ENCODE results near the gene MKX.
"Not testable (repeated sequence)": the region's sequence is repeated elsewhere in the genome, so short reads cannot be mapped to it uniquely, and the experiment has no call there.

The MKX gene

DNA sequence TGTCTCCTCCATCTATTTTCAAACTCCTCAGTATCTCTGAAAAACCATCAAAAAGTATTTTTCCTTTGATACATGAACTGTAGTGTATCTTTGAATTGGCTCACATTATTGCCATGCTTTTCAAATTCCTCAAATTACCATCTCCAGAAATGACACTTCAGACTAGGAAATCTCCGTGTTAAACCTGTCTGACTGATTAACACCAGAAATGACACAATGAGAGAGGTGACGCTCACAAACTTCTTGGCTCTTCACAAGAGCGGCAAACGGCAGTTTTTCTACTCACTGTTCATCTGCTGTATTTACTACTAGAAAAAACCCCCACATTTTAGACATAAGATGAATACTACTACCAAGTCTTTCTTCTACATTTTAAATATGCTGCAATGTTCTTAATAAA lies 56.6 kb downstream of the MKX start:
- DNase-seq = no peak

DNA sequence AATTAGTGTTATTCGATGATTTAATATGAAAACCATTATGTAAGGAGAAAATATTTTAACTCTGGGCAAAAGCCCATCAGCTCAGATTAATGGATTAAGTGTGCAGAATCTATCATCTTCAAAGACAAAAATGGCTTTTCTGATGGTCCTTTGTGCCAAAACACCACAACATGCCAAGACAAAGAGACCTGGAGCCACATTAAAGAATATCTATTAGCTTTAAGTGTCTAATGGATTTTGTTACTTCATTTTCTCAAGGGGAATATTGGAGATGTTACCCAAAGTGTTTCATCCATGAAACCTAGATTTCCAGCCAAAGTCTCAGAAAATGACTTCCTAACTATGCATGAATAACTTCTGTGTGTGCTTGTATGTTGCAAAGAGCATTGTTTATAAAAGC lies 57.3 kb downstream of the MKX start:
- no peak for DNase-seq

DNA sequence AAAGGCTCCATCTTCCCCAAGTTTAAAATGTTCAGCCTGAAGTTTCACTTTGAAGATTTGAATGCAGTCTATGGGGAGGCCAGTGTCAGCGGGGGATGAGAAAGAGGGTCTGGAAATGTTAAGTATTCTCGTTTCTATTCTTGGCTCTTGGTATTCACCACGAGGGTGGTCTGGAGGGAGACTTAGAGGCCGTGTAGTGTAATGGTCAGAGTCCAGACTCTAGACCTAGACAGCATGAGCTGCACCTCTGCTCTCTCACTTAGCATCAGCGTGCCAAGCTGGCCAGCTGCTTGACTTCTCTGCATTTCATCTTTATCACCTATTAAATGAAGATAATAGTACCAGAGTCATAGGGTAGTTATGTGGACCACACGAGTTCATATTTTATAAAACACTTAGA lies 57.9 kb downstream of the MKX start:
- no peak for DNase-seq

DNA sequence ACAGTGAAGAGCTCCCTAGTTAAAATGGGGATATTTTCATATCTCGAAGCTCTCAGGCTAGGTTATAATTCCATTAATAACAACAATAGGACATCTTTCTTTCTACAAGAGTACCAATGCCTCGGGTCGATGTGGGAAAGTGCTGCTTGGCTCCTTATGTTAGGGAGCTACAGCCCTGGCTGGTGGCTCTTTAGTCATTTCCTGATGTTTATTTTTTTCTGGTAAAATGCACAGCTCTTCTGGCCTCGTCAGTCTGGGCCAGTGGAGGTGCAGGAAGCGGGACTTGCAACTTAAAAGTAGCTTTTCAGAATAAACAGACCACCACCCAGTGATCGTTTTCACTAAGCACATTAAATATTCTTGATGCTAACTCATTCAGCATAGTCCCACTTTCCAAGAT lies 58.3 kb downstream of the MKX start:
- DNase-seq = no peak

DNA sequence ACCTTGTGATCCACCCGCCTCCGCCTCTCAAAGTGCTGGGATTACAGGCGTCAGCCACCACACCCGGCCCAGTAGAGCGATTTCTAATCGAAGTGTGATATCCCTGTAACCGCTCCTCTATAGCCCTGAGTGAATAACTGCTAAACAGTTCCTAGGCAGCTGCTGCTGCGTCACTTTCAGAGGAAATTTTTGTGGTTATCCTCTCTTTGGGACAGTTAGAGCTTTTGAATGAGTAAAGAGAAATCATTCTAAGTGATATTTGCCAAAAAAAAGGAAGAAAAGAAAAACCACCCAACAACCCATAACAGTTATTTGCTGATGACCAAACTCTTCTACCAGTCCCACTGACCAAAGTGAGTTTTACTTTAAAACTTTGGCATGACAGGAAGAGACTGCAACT lies 59.9 kb downstream of the MKX start:
- no peak for DNase-seq

DNA sequence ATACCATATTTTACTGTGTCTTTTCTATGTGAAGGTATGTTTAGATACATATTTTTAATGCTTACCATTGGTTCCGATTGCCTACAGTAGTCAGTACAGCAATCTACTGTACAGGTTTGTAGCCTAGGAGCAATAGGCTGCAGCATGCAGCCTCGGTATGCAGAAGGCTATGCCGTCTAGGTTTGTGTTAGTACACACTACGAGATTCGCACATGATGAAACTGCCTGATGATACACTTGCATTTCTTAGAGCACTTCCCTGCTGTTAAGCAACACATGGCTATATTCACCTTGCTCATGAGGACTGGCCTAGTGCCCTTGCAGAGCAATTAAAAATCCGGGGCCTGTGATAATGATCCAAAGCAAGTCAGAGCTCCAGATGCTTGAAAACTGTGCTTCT lies 62.4 kb downstream of the MKX start:
- no peak for DNase-seq

DNA sequence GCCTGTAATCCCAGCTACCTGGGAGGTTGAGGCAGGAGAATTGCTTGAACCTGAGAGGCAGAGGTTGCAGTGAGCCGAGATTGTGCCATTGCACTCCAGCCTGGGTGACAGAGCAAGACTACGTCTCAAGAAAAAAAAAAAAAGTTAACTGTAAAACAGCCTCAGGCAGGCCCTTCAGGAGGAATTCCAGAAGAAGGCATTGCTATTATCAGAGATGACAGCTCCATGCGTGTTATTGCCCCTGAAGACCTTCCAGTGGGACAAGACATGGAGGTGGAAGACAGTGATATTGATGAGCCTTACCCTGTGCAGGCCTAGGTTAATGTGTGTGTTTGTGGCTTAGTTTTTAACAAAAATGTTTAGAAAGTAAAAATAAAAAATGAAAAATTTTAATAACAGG lies 63.8 kb downstream of the MKX start:
- not testable (repeated sequence) for DNase-seq

DNA sequence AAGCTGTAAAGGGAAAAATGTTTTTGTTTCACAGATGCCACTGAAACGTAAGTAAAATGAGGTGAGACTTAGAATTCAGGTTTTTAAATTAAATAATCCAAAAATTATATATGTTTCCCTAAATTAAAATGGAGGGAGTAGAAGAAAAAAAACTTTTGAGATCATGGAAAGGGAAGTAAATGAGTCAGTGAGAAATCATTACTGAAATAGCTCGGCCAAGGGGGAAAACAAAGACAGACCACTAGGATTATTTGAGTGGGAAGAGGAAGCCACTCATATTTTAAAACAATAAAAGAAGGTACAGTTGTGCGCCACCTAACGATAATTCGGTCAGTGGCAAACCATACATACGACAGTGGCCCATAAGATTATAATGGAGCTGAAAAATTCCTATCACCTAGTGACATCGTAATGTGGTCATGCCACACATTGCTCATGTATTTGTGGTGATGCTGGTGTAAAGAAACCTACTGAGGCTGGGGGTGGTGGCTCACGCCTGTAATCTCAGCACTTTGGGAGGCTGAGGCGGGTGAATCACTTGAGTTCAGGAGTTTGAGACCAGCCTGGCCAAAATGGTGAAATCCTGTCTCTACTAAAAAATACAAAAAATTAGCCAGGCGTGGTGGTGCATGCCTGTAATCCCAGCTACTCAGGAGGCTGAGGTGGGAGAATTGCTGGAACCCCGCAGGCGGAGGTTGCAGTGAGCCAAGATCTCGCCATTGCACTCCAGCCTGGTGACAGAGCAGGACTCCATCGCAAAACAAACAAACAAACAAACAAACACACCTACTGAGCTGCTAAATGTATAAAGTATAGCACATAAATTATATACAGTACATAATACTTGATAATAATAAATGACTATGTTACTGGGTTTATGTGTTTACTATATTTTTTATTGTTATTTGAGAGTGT lies 64.7 kb downstream of the MKX start:
- no peak for DNase-seq

DNA sequence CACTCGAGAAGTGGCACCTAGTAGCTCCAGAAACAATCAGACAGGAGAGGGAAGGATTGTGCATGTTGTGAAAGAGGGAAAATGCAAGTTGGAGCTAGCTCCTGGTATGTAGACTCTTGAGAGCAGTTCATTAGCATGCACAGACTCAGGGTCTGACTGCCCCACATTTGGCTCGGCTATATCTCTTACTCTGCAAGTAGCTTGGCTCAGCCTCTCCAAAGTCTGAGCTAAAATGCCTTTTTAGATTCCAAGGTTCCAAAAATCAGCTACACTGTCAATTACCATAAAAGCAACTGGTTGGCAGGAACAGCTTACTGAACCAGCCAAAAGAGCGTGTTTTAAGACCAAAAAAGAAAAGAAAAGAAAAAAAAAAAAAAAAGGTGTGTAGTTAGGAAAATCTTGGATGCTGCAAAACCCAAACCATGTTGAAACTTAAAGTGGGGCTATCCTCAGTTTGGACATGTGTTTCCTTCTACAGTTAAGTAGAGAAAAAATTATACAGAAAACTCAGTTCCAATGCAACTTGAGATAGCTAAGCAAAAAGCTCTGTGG lies 65.5 kb downstream of the MKX start:
- DNase-seq = no peak

DNA sequence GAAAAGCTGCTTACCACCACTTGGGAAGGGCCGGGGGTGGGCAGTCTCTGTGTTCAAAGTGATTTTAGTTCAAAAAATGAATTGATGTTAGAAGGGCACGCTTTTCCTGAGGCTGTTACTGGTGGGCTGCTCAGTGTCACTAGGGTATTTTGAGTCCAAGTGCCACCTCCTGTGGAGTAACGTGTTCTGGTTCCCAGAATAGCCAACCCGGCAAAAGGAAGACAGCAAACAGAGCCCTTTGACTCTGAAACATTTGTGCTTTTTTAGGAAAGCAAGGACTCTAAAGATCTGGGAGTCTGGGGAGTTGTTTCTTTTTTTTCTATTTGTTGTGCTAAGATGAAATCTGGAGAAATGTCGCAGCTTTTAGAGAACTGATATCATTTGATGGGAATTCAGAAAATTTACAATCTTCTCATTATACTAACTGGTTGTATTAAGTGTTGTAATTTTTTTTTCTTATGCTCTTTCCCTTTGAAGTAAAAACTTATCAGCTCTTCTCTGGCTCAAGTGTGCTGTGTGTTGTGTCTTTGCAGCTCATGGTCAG lies 66.2 kb downstream of the MKX start:
- DNase-seq = no peak

DNA sequence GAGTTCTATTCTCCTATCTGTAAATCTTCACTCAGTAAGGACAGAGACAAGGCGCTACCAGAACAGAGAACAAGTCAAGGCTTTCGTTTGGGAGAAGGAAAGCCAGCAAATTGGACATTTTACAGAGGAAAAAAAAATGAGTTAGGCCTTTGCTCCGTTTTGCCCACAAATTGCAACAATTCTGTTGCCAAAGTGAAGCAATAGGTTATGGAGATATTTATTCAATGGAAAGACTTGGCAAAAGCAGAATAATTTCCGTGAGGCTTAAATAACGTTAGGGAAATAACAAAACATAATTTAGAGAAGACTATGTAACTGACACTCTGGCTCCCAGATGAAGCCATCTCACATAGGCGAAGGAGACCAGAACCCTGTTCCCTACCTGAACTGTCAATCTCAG lies 67.5 kb downstream of the MKX start:
- no peak for DNase-seq

DNA sequence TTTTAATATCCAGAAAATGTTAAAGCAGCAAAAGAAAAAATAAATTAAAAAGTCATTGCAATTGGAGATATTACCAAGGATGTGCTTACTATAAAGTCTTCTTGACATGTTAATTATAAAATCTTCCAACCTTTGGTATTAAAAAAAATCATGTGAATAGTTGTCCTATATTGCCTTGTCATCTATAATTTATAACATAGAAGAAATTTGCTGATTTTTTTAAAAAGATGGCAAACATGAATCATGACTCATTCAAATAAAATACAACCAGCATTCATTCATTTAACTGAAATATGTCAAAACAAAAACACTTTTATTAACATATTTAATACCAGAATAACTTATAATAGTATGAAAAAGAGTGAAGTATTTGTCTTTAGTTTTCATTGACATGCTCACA lies 72.6 kb downstream of the MKX start:
- DNase-seq = no peak

DNA sequence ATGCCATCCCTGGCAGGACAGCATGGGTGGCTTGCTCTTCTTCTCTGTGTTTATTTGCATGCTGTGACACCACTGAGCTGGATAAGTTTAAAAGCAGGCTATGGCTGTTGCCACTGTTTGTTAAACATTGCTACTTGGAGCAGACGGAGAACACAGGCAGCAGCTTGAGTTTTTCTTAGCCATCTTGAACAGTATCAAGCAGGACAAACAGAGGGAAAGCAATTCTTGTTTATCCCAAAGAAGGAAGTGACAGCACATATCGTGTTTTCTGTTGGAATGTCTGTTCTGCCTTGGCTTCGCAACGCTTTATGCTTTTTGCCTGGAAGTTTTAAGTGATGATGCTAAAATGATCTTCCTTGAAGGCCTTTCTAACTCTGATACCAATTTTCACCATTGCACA lies 73.8 kb downstream of the MKX start:
- no peak for DNase-seq

DNA sequence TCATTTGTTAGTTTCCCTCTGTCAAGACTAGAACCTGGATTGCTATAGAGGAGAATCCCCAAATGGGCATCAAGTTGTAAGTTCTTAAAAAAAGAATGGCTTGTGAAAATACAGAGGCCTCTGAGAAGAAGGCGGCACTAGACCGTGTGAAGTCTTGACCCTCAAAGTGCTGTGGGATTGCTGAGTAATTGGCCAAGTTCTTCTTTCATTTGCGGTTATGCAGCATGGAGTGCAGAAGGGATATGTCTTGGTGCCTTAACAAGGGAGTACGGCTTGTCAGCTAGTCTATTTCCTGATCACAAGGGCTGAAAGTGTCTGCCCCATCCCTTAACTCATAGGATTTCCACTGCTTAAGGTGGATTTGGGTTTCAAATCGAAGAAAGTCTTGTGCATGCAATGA lies 81.2 kb downstream of the MKX start:
- no peak for DNase-seq

DNA sequence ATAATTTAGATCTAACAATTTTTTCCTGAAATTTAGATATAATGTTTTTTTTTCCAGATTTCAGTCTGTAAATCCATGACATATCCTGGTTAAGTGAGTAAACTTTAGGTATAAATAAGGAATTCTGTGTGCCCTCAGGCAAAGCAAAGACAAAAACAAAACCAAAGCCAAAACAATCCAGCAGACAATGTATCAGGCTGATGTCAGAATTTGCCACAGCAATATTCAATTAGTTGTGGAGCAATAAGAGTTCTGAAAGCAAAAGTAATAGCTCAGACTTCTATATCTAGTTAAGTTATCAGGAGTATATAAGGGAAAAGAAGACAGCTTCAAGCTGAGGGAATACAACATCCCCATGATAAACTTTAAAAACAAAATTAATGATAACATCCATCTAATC lies 82.0 kb downstream of the MKX start:
- DNase-seq = no peak

DNA sequence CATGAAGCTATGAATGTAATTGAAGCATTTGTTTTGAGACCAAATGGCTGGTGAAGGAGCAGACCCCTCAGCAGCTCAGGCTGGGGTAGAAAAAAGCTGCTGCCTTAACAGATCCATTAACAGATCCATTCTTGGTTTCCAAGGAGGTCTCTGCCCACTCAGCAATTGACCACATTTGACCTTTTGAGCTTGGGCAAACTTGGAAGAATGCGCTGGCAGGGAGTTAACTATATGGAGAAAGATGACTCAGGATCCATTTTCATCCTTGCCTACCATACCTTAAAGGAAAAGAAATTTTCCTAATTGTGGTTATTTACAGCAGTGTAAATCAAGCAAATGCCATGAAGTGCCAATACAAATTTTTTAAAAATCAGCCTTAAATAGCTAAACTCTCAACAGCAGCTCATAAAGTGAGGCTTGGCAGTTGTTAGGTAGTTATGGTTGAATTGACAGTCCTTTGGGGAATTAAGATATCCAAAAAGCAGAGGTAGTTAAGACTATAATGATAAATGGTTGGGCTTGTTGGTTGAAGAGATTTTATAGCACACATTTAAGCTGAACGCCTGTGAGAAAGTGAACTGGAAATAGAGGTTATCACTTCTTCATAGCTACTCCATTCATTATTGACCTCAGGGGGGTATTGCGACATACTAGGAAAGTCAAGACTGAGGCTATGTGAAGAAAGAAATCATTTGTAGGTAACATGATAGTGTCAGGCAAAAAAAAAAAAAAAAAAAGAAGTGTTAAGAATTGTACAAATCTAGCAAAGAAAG lies 83.9 kb downstream of the MKX start:
- peak; percentile 83 for DNase-seq

DNA sequence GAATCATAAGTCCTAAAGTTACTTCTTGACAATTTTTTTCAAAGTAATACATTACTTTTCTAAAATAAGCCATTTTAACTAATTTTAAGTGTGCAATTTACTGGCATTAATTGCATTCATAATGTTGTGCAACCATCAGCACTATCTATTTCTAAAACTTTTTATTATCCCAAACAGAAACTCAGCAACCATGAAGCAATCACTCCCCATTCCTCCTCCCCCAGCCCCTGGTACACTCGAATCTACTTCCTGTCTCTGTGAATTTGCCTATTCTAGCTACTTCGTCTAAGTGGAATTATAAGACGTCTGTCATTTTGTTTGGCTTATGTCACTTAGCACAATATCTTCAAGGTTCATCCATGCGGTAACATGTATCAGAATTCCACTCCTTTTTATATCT lies 84.9 kb downstream of the MKX start:
- peak; percentile 27 for DNase-seq

DNA sequence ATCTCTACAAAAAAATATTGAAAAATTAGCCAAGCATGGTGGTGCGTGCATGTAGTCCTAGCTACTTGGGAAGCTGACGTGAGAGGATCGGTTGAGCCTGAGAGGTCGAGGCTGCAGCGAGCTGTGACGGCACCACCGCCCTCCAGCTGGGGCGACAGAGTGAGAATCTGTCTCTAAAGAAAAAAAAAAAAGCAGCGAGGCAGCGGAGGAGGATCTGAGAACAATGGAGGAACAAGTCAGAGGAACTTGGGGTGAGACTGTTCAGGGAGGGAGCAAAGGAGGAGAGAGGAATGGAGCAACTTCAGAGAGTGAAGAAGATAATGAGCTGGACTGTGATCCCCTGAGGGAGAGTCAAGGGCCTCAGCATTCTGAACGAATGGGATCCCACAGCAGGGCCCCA lies 85.4 kb downstream of the MKX start:
- DNase-seq = no peak

DNA sequence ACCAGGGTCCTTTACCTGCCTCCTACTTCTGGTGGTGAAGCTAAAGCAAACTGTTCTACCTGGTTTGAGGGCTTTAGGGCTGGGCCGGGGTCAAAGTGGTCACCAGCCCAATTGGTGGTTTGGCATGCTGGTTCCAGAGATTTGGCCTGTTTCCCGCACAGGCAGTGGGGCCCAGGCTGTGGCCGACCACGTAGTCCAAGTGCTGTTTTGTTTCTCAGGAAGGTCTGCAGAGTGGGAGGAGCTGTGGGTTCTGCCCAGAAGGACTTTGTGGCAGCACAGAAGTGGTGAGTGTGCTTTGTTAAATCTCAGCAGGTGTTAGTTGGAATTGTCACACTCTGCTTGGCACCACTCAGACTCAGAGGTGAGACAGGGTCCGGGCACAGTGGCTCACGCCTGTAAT lies 85.8 kb downstream of the MKX start:
- no peak for DNase-seq

DNA sequence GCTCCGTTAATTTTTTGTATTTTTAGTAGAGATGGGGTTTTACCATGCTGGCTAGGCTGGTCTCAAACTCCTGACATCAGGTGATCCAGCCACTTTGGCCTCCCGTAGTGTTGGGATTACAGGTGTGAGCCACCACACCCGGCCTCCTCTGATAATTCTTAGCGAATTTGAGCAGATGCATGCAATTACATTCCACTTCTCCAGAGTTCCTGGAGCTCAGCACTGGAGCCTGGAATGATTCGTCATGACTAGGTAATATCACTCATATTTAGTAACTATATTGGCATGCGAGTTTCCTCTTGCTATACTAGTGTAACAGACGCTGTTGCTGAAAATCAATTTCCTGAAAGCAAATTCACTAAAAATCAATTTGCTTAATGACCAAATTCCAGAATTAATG lies 86.8 kb downstream of the MKX start:
- DNase-seq = peak; percentile 79

DNA sequence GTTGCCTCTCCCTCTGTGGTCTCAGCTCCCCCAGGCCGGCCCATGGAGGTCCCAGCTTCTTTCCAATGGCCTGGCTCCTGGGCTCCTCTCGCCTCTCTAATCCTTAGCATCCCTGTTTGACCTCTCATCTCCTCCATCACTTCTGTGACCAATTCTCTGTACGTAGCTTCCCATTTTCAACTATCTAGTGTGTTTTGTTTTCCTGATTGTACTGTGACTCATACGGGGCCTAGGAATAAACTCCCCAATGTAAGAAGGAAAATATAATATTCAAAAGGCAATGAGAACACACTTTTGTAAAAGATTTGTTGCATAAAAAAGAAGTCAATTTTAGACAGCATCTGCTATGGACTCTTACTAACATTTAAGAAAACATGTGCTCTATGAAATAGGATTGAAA lies 90.3 kb downstream of the MKX start:
- no peak for DNase-seq

DNA sequence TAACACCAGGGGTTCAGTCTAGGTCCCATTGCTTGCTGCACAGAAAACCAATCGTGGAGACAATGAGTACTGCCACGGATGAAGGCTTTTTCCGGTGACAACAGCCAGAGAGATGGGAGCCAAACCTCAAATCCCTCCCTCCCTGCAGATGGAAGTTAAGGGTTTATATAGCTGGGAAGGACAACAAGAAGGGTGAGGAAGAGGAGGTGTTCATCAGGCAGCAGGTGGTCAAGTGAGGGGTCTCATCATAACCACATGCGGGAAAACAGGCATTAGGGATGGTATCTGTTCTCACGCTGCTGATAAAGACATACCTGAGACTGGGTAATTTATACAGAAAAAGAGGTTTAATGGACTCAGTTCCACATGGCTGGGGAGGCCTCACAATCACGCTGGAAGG lies 91.3 kb downstream of the MKX start:
- no peak for DNase-seq

DNA sequence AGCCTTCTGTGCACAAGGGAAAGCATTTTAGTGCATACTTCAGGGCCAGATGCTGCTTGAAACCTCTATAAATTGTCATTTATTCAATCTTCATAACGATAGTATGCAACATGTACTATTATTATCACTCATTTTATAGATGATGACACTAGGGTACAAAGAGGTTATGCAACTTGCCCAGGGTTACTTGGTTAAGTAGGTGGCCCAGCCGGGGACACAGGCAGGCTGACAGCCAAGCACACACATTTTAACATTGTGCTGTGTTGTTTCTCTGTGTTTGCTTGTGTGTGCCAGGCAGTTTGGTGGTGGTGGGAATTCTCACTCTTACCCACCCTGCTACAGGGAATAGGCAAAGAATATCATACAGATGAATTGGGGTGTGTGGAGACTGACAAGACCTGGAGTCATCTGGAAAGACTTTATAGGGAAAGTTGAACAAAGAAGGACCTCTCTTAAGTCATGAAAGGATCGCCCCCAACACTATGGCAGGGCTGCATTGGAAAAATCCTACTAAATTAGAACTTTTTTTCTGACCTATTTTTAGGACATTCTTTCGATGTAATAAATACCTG lies 98.9 kb downstream of the MKX start:
- no peak for DNase-seq

DNA sequence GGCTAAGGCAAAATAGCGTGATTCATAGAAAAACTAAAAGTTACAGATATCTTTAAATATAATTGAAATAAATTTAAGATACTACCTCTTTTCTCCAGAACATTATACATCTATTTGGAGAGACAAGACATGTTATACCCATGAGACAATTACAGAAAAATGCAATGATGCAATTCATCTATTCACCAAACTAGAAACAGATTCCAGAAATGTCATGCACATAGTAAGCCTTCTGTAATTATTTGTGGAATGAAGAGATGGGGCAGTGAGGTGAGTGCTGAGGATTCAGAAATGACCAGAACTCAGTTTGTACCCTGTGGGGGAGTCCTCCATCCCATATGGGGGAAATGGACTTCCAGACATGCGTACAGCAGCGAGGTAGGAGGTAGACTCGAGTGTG lies 99.4 kb downstream of the MKX start:
- peak; percentile 70 for DNase-seq

Data from NCI-H226 (cell line).